Right lobe of liver (tissue), 6 donors: ENCODE results near the gene TMEM236. TPM values are rescaled to one million over a fixed set of nuclear protein-coding genes. Genes with fewer than 3 reads are reported as not detected.

Experiments used
- ATAC-seq, 4 donors: fragments of 200-7000 bp; cut with Tn5 transposase; one replicate each; pipeline ENCODE4 v1.9.1; 2020; ENCODE audit warnings: mild to moderate bottlenecking in 4 of 4, moderate library complexity in 4 of 4
- DNase-seq, 3 donors: peaks; one replicate each; pipeline ENCODE4 v3.0.0-alpha.2; 2020
- H3K27ac ChIP-seq, 3 donors: fragments of 200-600 bp; one replicate each; pipeline ENCODE4 v1.8.0; 2022
- H3K27me3 ChIP-seq, 2 donors: fragments of 200-600 bp; one replicate each; pipeline ENCODE4 v1.8.0; 2022
- H3K36me3 ChIP-seq, 4 donors: fragments of 200-600 bp; sonication (generic) in 1 of 4; one replicate each; pipeline versions ENCODE4 v1.5.1 to v1.8.0; 2017 to 2022; ENCODE audit warnings: control low read depth in 1 of 4
- H3K4me1 ChIP-seq, 4 donors: fragments of 200-600 bp; sonication (generic) in 1 of 4; one replicate each; pipeline versions ENCODE4 v1.5.1 to v1.8.0; 2017 to 2022; ENCODE audit warnings: control low read depth in 1 of 4
- H3K4me3 ChIP-seq, 3 donors: fragments of 200-600 bp; one replicate each; pipeline ENCODE4 v1.8.0; 2022
- H3K9me3 ChIP-seq, 4 donors: fragments of 200-600 bp; sonication (generic) in 1 of 4; one replicate each; pipeline versions ENCODE4 v1.5.1 to v1.8.0; 2017 to 2022; ENCODE audit warnings: control low read depth in 1 of 4
- CTCF ChIP-seq, 4 donors: fragments of 200-600 bp in 3 of 4; fragments of 450-650 bp in 1 of 4; IDR thresholded peaks; one replicate each; pipeline versions ENCODE4 v1.5.1 to v1.8.0; 2016 to 2022; ENCODE audit warnings: antibody characterized with exemption in 4 of 4, mild to moderate bottlenecking in 2 of 4
- POLR2A ChIP-seq: fragments of 450-650 bp; IDR thresholded peaks from one replicate; pipeline ENCODE4 v1.6.1; 2017; ENCODE audit warnings: antibody characterized with exemption, mild to moderate bottlenecking
- WGBS: methylation state at CpG from one replicate; pipeline ENCODE4 v1.1.6; 2018; ENCODE audit warnings: low coverage, low lambda C conversion rate; ENCODE audit not compliant: insufficient coverage; ENCODE audit errors: missing lambda C conversion rate; 5-methylcytosine and 5-hydroxymethylcytosine counted together
- intact Hi-C, 2 donors: fragments of 100-400 bp; cut with DNase I; formaldehyde crosslinking; loops; one replicate each; pipeline versions ENCODE4 v1.11.2 to v1.14.1; 2022
- total RNA-seq, 6 experiments: library from RNA; depleted of rRNA in 2 of 6; stranded (reverse); fragments of >200 nt in 2 of 6; fragmentation: NEBNext Ultra II Directional in 3 of 6; extraction: Animal tissue kit (Norgen Biotek cat#: 25700) in 3 of 6; gene quantifications; one replicate each; pipeline versions ENCODE4 v1.1.0 to v1.2.4, GENCODE V29; 2016 to 2023
- donor health status: DM: no; HTN: yes; CAD: no.
- donor health status: DM: no; HTN: no; CAD: no.
- donor health status: DM: no; HTN: no; CAD: no.
- donor health status: DM: no; HTN: yes; CAD: no.
- donor health status: DM: no; HTN: yes; CAD: no.

Gene TMEM236
- total RNA-seq, 6 experiments from 2014 or later: 0.06 to 0.20 (median 0.13) TPM

- no peak for ATAC-seq
- Histone ChIP-seq H3K9me3 (no peaks in the 10 kb centered on the region), H3K27ac (no peak overlapping the region), H3K27me3 (peaks cover 0 to 15% of the 10 kb centered on the region in 2 donors), H3K36me3 (no peaks in the 10 kb centered on the region), H3K4me1 (peaks cover 0 to 7% (median 0%) of the 10 kb centered on the region in 4 donors), H3K4me3 (no peak overlapping the region)
- intact Hi-C loops: no loop called here
- 72% methylated on average over 2 of the region's 2 CpGs for WGBS
- no peak for TF ChIP-seq POLR2A
- no peak for TF ChIP-seq CTCF (IDR thresholded peaks at IDR 0.05)
- no peak for DNase-seq
Observed at GRCh38 chr10:17790651-17791050, 38.6 kb downstream of the TMEM236 start.

GRCh38 chr10:17792991-17793390 is 41.0 kb downstream of the TMEM236 start:
- peak in 1 of 4 donors; percentile 10 for ATAC-seq
- TF ChIP-seq POLR2A (no peak), CTCF (IDR thresholded peaks at IDR 0.05) (no peak)
- Histone ChIP-seq H3K36me3 (no peaks in the 10 kb centered on the region), H3K4me3 (no peak overlapping the region), H3K9me3 (no peaks in the 10 kb centered on the region), H3K27me3 (peaks cover 0 to 15% of the 10 kb centered on the region in 2 donors), H3K27ac (no peak overlapping the region), H3K4me1 (peaks cover 0 to 7% (median 0%) of the 10 kb centered on the region in 4 donors)
- no peak for DNase-seq
- intact Hi-C loops: no loop called here

- Histone ChIP-seq H3K9me3 (no peaks in the 10 kb centered on the region), H3K27ac (no peak overlapping the region), H3K4me3 (no peak overlapping the region), H3K27me3 (peaks cover 0 to 15% of the 10 kb centered on the region in 2 donors), H3K36me3 (no peaks in the 10 kb centered on the region), H3K4me1 (peaks cover 0 to 7% (median 0%) of the 10 kb centered on the region in 4 donors)
- 24% methylated on average over 6 of the region's 6 CpGs for WGBS
- TF ChIP-seq POLR2A: no peak
- TF ChIP-seq CTCF (IDR thresholded peaks at IDR 0.05): no peak
- no peak for DNase-seq
- intact Hi-C loops: no loop called here
- peak in 3 of 4 donors; percentile 52 to 86 (median 70) for ATAC-seq
Observed at GRCh38 chr10:17793823-17794644, 42.0 kb downstream of the TMEM236 start.

- Histone ChIP-seq H3K4me3 (no peak overlapping the region), H3K36me3 (no peaks in the 10 kb centered on the region)
- no peak for ATAC-seq
Observed at GRCh38 chr10:17795083-17795482, 43.1 kb downstream of the TMEM236 start.

More at GRCh38 chr10:17795083-17795482, 43.1 kb downstream of the TMEM236 start:
- H3K27ac ChIP-seq: no peak overlapping the region
- peaks cover 0 to 5% of the 10 kb centered on the region in 2 donors for H3K27me3 ChIP-seq
- DNase-seq: no peak
- H3K4me1 ChIP-seq: peaks cover 0 to 7% (median 0%) of the 10 kb centered on the region in 4 donors
- no peak for TF ChIP-seq POLR2A
- TF ChIP-seq CTCF (IDR thresholded peaks at IDR 0.05): no peak
- 95% methylated on average over 3 of the region's 4 CpGs for WGBS
- intact Hi-C loops: no loop called here
- H3K9me3 ChIP-seq: no peaks in the 10 kb centered on the region
